Astrocyte of the spinal cord (primary cell): ENCODE data around the gene COLEC11.
A peak's percentile ranks its signal among the peaks of the same experiment; 100 is the strongest.
"Not testable (repeated sequence)": the region's sequence is repeated elsewhere in the genome, so short reads cannot be mapped to it uniquely, and the experiment has no call there.

Source experiments
- DNase-seq: peaks from one replicate; pipeline ENCODE4 v3.0.0; 2011; ENCODE audit warnings: low read depth, low spot score
- H3K4me3 ChIP-seq: 2 replicates; pipeline ENCODE4 v1.5.1; 2011; ENCODE audit warnings: low read depth, mild to moderate bottlenecking, low read length, moderate library complexity
- in situ Hi-C: cut with HindIII; loops from 2 replicates; pipeline ENCODE4 v1.10.0; 2017; ENCODE audit warnings: low sequenced_read_pairs
- TF ChIP-seq, protein P1 (sequence below): IDR thresholded peaks from 2 replicates; pipeline ENCODE4 v1.5.1; 2012; ENCODE audit warnings: low read depth, mild to moderate bottlenecking, low read length, inconsistent platforms

Gene COLEC11

DNA sequence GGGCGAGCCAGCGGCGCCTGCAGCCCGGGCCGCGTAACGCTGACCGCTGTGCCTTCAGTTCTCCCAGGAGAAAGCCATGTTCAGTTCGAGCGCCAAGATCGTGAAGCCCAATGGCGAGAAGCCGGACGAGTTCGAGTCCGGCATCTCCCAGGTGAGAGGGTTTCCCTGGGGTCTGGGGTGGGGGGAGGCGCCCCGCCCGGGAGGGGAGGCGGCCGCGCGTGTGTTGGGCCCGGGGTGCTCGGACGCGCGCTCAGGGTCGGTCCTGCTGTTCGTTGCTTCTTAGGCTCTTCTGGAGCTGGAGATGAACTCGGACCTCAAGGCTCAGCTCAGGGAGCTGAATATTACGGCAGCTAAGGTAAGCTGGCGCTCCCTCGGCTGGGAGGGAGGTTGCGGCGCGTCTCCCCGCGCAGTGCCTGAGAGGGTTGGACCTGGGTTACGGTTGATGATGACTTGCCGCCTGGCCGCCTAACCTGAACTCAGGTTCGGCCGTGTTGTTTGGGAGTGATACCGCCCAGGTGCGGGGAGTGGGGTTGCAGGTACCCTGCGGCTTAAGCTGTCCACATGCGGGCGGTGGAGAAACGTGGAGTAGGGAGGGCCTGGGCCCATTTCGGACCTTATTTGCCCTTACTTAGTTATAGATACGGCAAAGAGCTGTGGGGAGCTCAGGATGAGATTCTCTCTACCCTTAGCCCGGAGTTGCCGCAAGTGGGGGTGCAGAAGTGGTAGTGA is 19.2 kb upstream of the COLEC11 start:
- peak overlapping the region; percentile 97 for H3K4me3 ChIP-seq
- in situ Hi-C loops: no loop called here
- no peak for DNase-seq
- TF ChIP-seq, protein P1, sequence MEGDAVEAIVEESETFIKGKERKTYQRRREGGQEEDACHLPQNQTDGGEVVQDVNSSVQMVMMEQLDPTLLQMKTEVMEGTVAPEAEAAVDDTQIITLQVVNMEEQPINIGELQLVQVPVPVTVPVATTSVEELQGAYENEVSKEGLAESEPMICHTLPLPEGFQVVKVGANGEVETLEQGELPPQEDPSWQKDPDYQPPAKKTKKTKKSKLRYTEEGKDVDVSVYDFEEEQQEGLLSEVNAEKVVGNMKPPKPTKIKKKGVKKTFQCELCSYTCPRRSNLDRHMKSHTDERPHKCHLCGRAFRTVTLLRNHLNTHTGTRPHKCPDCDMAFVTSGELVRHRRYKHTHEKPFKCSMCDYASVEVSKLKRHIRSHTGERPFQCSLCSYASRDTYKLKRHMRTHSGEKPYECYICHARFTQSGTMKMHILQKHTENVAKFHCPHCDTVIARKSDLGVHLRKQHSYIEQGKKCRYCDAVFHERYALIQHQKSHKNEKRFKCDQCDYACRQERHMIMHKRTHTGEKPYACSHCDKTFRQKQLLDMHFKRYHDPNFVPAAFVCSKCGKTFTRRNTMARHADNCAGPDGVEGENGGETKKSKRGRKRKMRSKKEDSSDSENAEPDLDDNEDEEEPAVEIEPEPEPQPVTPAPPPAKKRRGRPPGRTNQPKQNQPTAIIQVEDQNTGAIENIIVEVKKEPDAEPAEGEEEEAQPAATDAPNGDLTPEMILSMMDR: no peak

DNA sequence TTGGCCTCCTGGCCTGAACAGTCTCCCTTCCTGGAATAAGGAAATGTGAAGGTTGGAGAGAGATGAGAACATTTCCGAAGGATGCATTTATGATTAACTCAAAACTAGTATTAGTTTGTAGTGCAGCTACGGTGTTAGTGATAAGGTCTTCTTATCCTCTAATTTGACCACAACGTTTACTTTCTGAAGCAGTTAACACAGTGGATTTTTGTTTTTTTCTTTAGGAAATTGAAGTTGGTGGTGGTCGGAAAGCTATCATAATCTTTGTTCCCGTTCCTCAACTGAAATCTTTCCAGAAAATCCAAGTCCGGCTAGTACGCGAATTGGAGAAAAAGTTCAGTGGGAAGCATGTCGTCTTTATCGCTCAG is 18.7 kb upstream of the COLEC11 start:
- in situ Hi-C loops, DNase-seq: not testable (repeated sequence)
- H3K4me3 ChIP-seq: peak overlapping the region; percentile 97

DNA sequence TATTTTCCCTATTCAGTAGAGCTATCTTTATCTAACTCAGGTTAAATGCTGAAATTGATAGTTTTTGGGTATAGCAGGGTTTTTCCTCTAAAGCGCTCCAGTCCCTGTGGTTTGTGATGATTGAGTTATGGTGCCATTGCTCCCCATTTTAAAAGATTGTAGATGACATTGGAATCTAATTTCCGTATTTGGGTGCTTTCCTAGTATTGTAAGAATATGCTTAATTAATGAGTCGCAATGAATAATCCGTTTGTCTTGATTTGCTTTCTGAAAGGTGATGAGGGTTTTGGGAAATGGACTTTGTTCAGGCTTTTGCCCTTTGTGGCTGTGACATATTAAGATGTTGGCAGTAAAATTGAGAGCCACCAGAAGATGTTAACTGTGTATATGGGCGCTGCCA is 15.9 kb upstream of the COLEC11 start:
- in situ Hi-C loops: no loop called here
- TF ChIP-seq, protein P1: no peak
- H3K4me3 ChIP-seq: peak overlapping the region; percentile 12
- DNase-seq: no peak

DNA sequence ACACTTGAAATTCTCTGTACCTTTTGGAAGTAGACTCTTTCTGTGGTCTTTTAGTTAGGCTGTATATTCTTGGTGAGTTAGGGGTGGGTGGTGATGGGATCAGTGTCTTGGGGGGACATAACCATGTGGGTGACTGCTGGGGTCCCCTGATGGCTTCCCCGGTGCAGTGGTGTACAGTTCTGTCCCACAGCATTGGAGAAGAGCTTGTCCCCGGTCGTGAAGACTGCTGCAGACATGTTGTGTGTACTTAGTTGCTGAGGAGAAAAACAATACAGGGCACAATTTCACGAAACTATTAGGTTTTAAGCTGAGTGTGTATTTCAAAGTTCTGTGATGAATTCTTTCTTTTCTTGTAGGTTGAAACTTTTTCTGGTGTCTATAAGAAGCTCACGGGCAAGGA is 14.5 kb upstream of the COLEC11 start:
- H3K4me3 ChIP-seq: no peak overlapping the region
- in situ Hi-C loops: no loop called here

DNA sequence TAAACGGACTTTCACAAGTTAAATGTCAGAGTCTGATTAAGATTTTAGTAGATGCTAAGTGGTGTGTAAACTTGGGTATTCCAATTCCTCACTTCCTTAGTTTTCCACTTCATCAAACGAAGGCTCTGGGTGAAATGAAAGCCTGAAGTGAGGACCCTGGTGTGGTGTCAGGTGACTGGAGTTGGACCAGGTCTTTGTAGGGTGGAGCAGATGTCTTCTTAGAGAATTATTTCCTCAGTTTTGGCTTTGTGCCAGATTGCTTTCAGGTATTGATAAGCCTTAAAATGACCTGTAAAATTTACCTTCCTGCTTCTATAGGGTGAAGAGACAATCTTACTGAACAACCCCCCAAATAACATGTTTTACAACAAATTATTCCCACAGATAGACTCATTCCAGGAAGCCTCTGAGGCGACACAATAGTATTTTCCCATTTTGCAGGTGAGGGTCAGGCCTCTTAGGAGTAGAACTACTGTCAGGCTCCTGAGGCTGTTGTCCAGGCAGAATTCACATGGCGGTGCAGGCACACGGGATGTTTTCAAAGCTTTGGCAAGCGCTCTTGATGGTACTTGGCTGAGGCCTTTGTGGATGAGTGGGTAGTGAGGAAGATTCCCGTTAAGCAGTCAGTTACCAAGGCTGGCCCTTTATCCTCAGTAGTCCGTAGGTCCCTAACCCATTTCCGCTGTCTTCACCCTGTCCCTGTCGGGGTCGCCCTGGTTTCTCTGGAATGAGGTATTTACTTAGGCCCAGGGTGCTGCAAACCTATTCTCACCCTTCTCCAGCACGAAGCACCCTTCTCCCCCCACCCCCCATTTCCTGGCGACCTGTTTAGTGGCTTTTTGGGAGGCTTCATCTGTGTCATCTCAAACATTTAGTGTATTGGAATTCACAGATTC is 13.3 kb upstream of the COLEC11 start:
- in situ Hi-C loops: no loop called here
- TF ChIP-seq, protein P1: no peak
- H3K4me3 ChIP-seq: no peak overlapping the region
- no peak for DNase-seq

More for the DNA sequence above, 14.5 kb upstream of the COLEC11 start:
- TF ChIP-seq, protein P1: no peak
- DNase-seq: no peak

DNA sequence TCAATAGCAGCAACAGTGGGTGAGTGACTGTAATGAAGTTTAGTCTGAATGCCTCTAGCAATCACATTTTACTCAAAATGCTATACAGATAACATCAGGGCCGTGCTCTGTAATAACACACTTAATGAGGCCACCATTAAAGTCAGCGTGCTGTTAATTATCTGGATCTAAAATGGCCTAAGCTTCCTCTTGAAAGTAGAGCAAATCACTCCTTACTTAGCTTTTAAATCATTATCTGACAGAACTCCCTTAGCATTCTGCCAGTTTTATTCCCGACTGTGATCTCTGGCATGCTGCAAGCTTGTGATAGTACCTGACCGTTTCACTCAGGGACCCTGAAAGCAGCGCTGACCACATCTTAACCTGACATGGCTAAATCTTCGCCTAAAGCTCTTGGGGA is 10.8 kb upstream of the COLEC11 start:
- H3K4me3 ChIP-seq: no peak overlapping the region
- TF ChIP-seq, protein P1: no peak
- in situ Hi-C loops: no loop called here
- DNase-seq: no peak
